Type B pancreatic cell (in vitro differentiated cells): ENCODE results near the gene NAALADL1. TPM values are rescaled to one million over a fixed set of nuclear protein-coding genes. Genes with fewer than 3 reads are reported as not detected.

Experiments
- DNase-seq: peaks from one replicate; pipeline ENCODE4 v3.0.0; 2021; ENCODE audit warnings: mixed read lengths; ENCODE audit not compliant: unreplicated experiment; ENCODE audit errors: extremely low spot score
- H3K27ac Mint-ChIP-seq: 2 replicates; pipeline ENCODE4 v1.8.0; 2021; ENCODE audit warnings: mild to moderate bottlenecking, mixed read lengths
- H3K27me3 Mint-ChIP-seq: 2 replicates; pipeline ENCODE4 v1.8.0; 2021; ENCODE audit warnings: mixed read lengths
- H3K36me3 Mint-ChIP-seq: 2 replicates; pipeline ENCODE4 v1.8.0; 2021; ENCODE audit warnings: mixed read lengths
- H3K4me1 Mint-ChIP-seq: one replicate; pipeline ENCODE4 v1.8.0; 2021; ENCODE audit warnings: mixed read lengths; ENCODE audit not compliant: unreplicated experiment
- H3K4me3 Mint-ChIP-seq: 2 replicates; pipeline ENCODE4 v1.8.0; 2021; ENCODE audit warnings: mild to moderate bottlenecking, mixed read lengths
- H3K9me3 Mint-ChIP-seq: 2 replicates; pipeline ENCODE4 v1.8.0; 2021; ENCODE audit warnings: mixed read lengths
- CTCF ChIP-seq: fragments of 200-600 bp; sonication (generic); conservative IDR thresholded peaks from 2 replicates; pipeline ENCODE4 v1.5.0; 2021; ENCODE audit warnings: antibody characterized with exemption, mild to moderate bottlenecking
- microRNA-seq: library from miRNA; unstranded; fragments of <30 nt; microRNA quantifications from one replicate; pipeline ENCODE4, GENCODE V29; 2020
- total RNA-seq: library from RNA; stranded (reverse); gene quantifications from 2 replicates; pipeline ENCODE4 v1.2.1, GENCODE V29; 2021; ENCODE audit warnings: low replicate concordance

NAALADL1 gene
- total RNA-seq, 1 donor from 2014 or later = 1.2 TPM

GRCh38 chr11:64998690-64999431, 59.5 kb downstream of the NAALADL1 start:
- no peak for DNase-seq
- TF ChIP-seq CTCF = no peak
- H3K4me1 Mint-ChIP-seq = peaks cover 11% of the 10 kb centered on the region
- H3K27me3 Mint-ChIP-seq = no peaks in the 10 kb centered on the region
- H3K27ac Mint-ChIP-seq = peak overlapping the region; percentile 53
- H3K4me3 Mint-ChIP-seq = no peak overlapping the region
- no peaks in the 10 kb centered on the region for H3K36me3 Mint-ChIP-seq
- H3K9me3 Mint-ChIP-seq = no peaks in the 10 kb centered on the region

- no peak overlapping the region for H3K4me3 Mint-ChIP-seq
- H3K27me3 Mint-ChIP-seq = no peaks in the 10 kb centered on the region
- DNase-seq = no peak
- H3K9me3 Mint-ChIP-seq = no peaks in the 10 kb centered on the region
- no peak for TF ChIP-seq CTCF
- no peaks in the 10 kb centered on the region for H3K36me3 Mint-ChIP-seq
- H3K27ac Mint-ChIP-seq = peak overlapping the region; percentile 19
- H3K4me1 Mint-ChIP-seq = peaks cover 11% of the 10 kb centered on the region
These were observed 60.2 kb downstream of the NAALADL1 start for GRCh38 chr11:64998141-64998540.

DNA sequence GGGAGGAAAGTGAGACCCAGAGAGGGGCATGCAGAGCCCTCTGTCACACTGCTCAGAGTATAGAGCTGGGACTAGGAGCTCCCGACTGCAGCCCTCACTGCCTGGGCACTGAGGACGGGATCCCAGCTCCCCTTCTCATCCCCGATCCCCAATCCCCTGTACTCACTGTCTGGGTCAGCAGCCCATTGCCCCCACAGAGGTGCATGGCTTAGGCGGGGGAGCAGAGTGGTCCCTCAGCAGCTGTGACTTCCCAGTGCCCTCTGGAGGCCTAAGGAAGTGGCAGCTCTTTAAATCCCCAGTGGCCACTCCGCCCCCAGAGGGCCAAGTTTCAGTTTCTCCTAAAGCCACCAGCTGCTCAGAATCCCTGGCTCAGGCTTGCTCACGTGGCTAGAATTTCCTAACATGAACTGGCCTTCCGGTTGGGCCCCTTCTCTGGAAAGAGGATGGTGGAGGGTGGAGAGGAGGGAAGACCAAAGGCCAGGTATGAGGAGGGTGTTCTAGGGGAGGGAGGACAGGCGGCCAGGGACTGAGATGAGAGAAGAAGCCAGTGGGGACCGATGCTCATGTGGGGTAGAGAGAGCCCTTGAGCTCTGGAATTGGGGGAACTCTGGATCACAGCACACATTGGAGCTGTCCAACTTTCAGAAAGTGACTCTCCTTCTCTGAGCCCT, 61.5 kb downstream of the NAALADL1 start, which contains the start of gene BATF2:
Gene BATF2, minus strand, starts transcription at position 262 of the 671 bp plus-strand sequence. Its CDS starts 57 bp downstream, at position 205.
- TF ChIP-seq CTCF = peak; percentile 60
- peak within 1 kb of the TSS; percentile 67 for H3K4me3 Mint-ChIP-seq
- H3K36me3 Mint-ChIP-seq = no peaks in the 10 kb centered on the region
- DNase-seq = no peak
- no peaks in the 10 kb centered on the region for H3K9me3 Mint-ChIP-seq
- peak within 1 kb of the TSS; percentile 58 for H3K27ac Mint-ChIP-seq
- no peaks in the 10 kb centered on the region for H3K27me3 Mint-ChIP-seq
- H3K4me1 Mint-ChIP-seq = peaks cover 11% of the 10 kb centered on the region

DNA sequence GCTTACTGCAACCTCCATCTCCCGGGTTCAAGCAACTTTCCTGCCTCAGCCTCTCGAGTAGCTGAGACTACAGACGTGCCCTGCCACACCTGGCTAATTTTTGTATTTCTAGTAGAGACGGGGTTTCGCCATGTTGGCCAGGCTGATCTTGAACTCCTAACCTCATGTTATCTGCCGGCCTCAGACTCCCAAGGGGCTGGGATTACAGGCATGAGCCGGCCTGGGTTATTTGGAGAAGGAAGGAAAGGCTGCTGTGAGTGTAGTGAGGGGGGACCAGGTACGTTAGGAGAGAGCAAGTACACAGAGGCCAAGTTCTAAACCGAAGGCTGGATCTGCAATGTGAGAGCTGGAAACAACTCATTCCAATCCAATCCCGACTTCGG, 62.0 kb downstream of the NAALADL1 start:
- no peaks in the 10 kb centered on the region for H3K27me3 Mint-ChIP-seq
- no peaks in the 10 kb centered on the region for H3K36me3 Mint-ChIP-seq
- TF ChIP-seq CTCF = no peak
- H3K9me3 Mint-ChIP-seq = no peaks in the 10 kb centered on the region
- peak overlapping the region; percentile 58 for H3K27ac Mint-ChIP-seq
- no peak for DNase-seq
- peak overlapping the region; percentile 67 for H3K4me3 Mint-ChIP-seq
- peaks cover 11% of the 10 kb centered on the region for H3K4me1 Mint-ChIP-seq

Small RNA genes within 50 kb of the gene (microRNA-seq; reads per million reads assigned to microRNA genes)
- 1.4 reads per million for gene MIR6879

Other genes starting within 250 kb of the NAALADL1 start
- 35.5 and 50.6 TPM in 2 replicates for gene MEN1, start 248.0 kb downstream of the NAALADL1 start, total RNA-seq
- gene CDC42BPG, start 213.9 kb downstream of the NAALADL1 start, total RNA-seq = 20.1 and 47.7 TPM in 2 replicates
- 86.6 and 121 TPM in 2 replicates for gene EHD1, start 179.9 kb downstream of the NAALADL1 start, total RNA-seq
- 26.8 and 30.8 TPM in 2 replicates for gene ATG2A, start 141.3 kb downstream of the NAALADL1 start, total RNA-seq
- 14.8 and 19.4 TPM in 2 replicates for gene PPP2R5B, start 133.9 kb downstream of the NAALADL1 start, total RNA-seq
- 0.85 TPM in 1 of 2 replicates, not detected in the other for gene GPHA2, start 122.7 kb downstream of the NAALADL1 start, total RNA-seq
- not detected in 2 replicates for gene MAJIN, start 86.4 kb downstream of the NAALADL1 start, total RNA-seq
- 1.0 TPM in 2 replicates for gene BATF2, start 61.6 kb downstream of the NAALADL1 start, total RNA-seq
- 63.0 and 65.8 TPM in 2 replicates for gene ARL2, start 44.4 kb downstream of the NAALADL1 start, total RNA-seq
- 21.3 and 25.3 TPM in 2 replicates for gene SNX15, start 31.1 kb downstream of the NAALADL1 start, total RNA-seq
- gene SAC3D1, start 17.3 kb downstream of the NAALADL1 start, total RNA-seq = 16.7 and 21.9 TPM in 2 replicates
- gene CDCA5, start 25.5 kb upstream of the NAALADL1 start, total RNA-seq = 18.7 and 39.3 TPM in 2 replicates
- 35.9 and 49.1 TPM in 2 replicates for gene ZFPL1, start 25.7 kb upstream of the NAALADL1 start, total RNA-seq
- gene VPS51, start 37.7 kb upstream of the NAALADL1 start, total RNA-seq = 96.3 and 104 TPM in 2 replicates
- gene TM7SF2, start 53.3 kb upstream of the NAALADL1 start, total RNA-seq = 52.2 and 61.3 TPM in 2 replicates
- gene ZNHIT2, start 59.1 kb upstream of the NAALADL1 start, total RNA-seq = 11.4 and 12.2 TPM in 2 replicates
- gene FAU, start 63.6 kb upstream of the NAALADL1 start, total RNA-seq = 758 and 795 TPM in 2 replicates
- gene MRPL49, start 63.8 kb upstream of the NAALADL1 start, total RNA-seq = 49.1 and 54.8 TPM in 2 replicates
- 48.6 and 50.6 TPM in 2 replicates for gene SYVN1, start 76.0 kb upstream of the NAALADL1 start, total RNA-seq
- not detected in 2 replicates for gene SPDYC, start 111.7 kb upstream of the NAALADL1 start, total RNA-seq
- 225 and 505 TPM in 2 replicates for gene CAPN1, start 123.4 kb upstream of the NAALADL1 start, total RNA-seq
- 18.4 and 32.4 TPM in 2 replicates for gene POLA2, start 203.4 kb upstream of the NAALADL1 start, total RNA-seq